ENCODE measurements around the gene ZNF841.
"Not testable (repeated sequence)": the region's sequence is repeated elsewhere in the genome, so short reads cannot be mapped to it uniquely, and the experiment has no call there.

The ZNF841 gene

GRCh38 chr19:52066258-52066863 is 29.2 kb downstream of the ZNF841 start:
- no peak for DNase-seq

GRCh38 chr19:52065399-52065798 is 30.2 kb downstream of the ZNF841 start:
- DNase-seq: no peak

GRCh38 chr19:52056480-52056879 is 39.1 kb downstream of the ZNF841 start:
- not testable (repeated sequence) for DNase-seq

- not testable (repeated sequence) for DNase-seq
These were observed 43.8 kb downstream of the ZNF841 start for GRCh38 chr19:52051736-52052135.

GRCh38 chr19:52048555-52049501 is 46.7 kb downstream of the ZNF841 start, which contains the start of gene ZNF432:
Gene ZNF432, minus strand, starts transcription at chr19:52048838. Its CDS starts 1,970 bp downstream, at chr19:52046868.
- peak; percentile 94 for DNase-seq

GRCh38 chr19:52039169-52039568 is 56.4 kb downstream of the ZNF841 start:
- DNase-seq: no peak

GRCh38 chr19:52034051-52034728 is 61.4 kb downstream of the ZNF841 start:
- no peak for DNase-seq

- no peak for DNase-seq
These were observed 66.8 kb downstream of the ZNF841 start for GRCh38 chr19:52028780-52029123.

- peak; percentile 90 for DNase-seq
These were observed 67.4 kb downstream of the ZNF841 start, which contains the start of gene ZNF614 for GRCh38 chr19:52028027-52028779. Gene ZNF614, minus strand, starts transcription at chr19:52028379. Its CDS starts 2,634 bp downstream, at chr19:52025745.

- not testable (repeated sequence) for DNase-seq
These were observed 69.1 kb downstream of the ZNF841 start for GRCh38 chr19:52026255-52026990.

GRCh38 chr19:52024478-52024877 is 71.1 kb downstream of the ZNF841 start:
- not testable (repeated sequence) for DNase-seq

- DNase-seq: no peak
These were observed 73.4 kb downstream of the ZNF841 start for GRCh38 chr19:52022193-52022592.

- DNase-seq: no peak
These were observed 75.1 kb downstream of the ZNF841 start for GRCh38 chr19:52020506-52020905.

Measured in fibroblast of skin of scalp (primary cell).